IMR-90 (cell line): ENCODE data around the gene ZNF213. TPM values are rescaled to one million over a fixed set of nuclear protein-coding genes. Genes with fewer than 3 reads are reported as not detected.

Experiments used
- ATAC-seq: fragments of 200-7000 bp; cut with Tn5 transposase; 2 replicates; pipeline ENCODE4 v1.9.1; 2020; ENCODE audit warnings: low read depth, mild to moderate bottlenecking, moderate library complexity
- BruUV-seq: library from RNA; stranded (reverse); fragments of 400-500 nt; replicated peaks from 2 replicates; lab custom pipeline; 2021; lab: Mats Ljungman, UMichigan
- CTCF ChIA-PET: fragments of 300-600 bp; formaldehyde crosslinking; extraction: SDS; loops from one replicate; lab custom pipeline; 2021; ENCODE audit warnings: antibody characterized with exemption; lab: Yijun Ruan, JAX
- POLR2A ChIA-PET: fragments of 300-600 bp; sonication (Branson Sonifier 250); formaldehyde crosslinking; loops from one replicate; lab custom pipeline; 2022; ENCODE audit warnings: antibody characterized with exemption; ENCODE audit not compliant: unreplicated experiment; lab: Charles Lee
- DNase-seq: peaks from one replicate; pipeline ENCODE4 v3.0.0; 2013
- H2AFZ ChIP-seq: replicated peaks from 2 replicates; pipeline ENCODE3; 2013; ENCODE audit warnings: low read length, mild to moderate bottlenecking; ENCODE audit not compliant: poor library complexity
- H2AK5ac ChIP-seq: 2 replicates; pipeline ENCODE4 v1.6.1; 2013; ENCODE audit warnings: low read depth, low read length, inconsistent platforms
- H2AK9ac ChIP-seq: replicated peaks from 2 replicates; pipeline ENCODE3; 2013; ENCODE audit warnings: mild to moderate bottlenecking, low read depth, low read length, moderate library complexity; ENCODE audit not compliant: poor library complexity
- H2BK120ac ChIP-seq: 2 replicates; pipeline ENCODE4 v1.6.1; 2013; ENCODE audit warnings: low read depth, low read length, inconsistent platforms
- H2BK15ac ChIP-seq: 3 replicates; pipeline ENCODE4 v1.6.1; 2013; ENCODE audit warnings: low read depth, low read length, inconsistent platforms
- H2BK20ac ChIP-seq: 2 replicates; pipeline ENCODE4 v1.6.1; 2013; ENCODE audit warnings: low read depth, mild to moderate bottlenecking, inconsistent platforms, low read length, moderate library complexity
- H2BK5ac ChIP-seq: 2 replicates; pipeline ENCODE4 v1.6.1; 2013; ENCODE audit warnings: mild to moderate bottlenecking, low read depth, low read length, inconsistent platforms; ENCODE audit not compliant: poor library complexity, severe bottlenecking
- H3K14ac ChIP-seq: replicated peaks from 2 replicates; pipeline ENCODE4 v1.6.1; 2013; ENCODE audit warnings: low read depth, low read length, inconsistent platforms
- H3K18ac ChIP-seq: 2 replicates; pipeline ENCODE4 v1.6.1; 2013; ENCODE audit warnings: low read depth, low read length, control low read depth
- H3K23ac ChIP-seq: 2 replicates; pipeline ENCODE4 v1.6.1; 2013; ENCODE audit warnings: low read depth, low read length, inconsistent platforms
- H3K27ac ChIP-seq: 2 replicates; pipeline ENCODE4 v1.5.1; 2013; ENCODE audit warnings: mild to moderate bottlenecking, control low read depth, low read length; ENCODE audit not compliant: insufficient read depth
- H3K27me3 ChIP-seq: 2 replicates; pipeline ENCODE4 v1.6.1; 2013; ENCODE audit warnings: low read length; ENCODE audit not compliant: control insufficient read depth, insufficient read depth
- H3K36me3 ChIP-seq: 2 replicates; pipeline ENCODE4 v1.6.1; 2013; ENCODE audit warnings: low read length, mixed read lengths; ENCODE audit not compliant: control insufficient read depth, insufficient read depth
- H3K4ac ChIP-seq: 2 replicates; pipeline ENCODE4 v1.6.1; 2013; ENCODE audit warnings: low read depth, low read length, inconsistent platforms
- H3K4me1 ChIP-seq: 2 replicates; pipeline ENCODE4 v1.6.1; 2013; ENCODE audit warnings: low read length, mixed read lengths; ENCODE audit not compliant: control insufficient read depth, insufficient read depth
- H3K4me2 ChIP-seq: 2 replicates; pipeline ENCODE4 v1.6.1; 2013; ENCODE audit warnings: low read depth, mild to moderate bottlenecking, control low read depth, low read length, moderate library complexity
- H3K4me3 ChIP-seq: 2 replicates; pipeline ENCODE4 v1.5.1; 2013; ENCODE audit warnings: low read depth, mild to moderate bottlenecking, control low read depth, low read length, moderate library complexity; ENCODE audit not compliant: insufficient read depth
- H3K56ac ChIP-seq: 2 replicates; pipeline ENCODE4 v1.6.1; 2013; ENCODE audit warnings: low read length, inconsistent platforms; ENCODE audit not compliant: insufficient read depth; ENCODE audit errors: extremely low read depth
- H3K79me1 ChIP-seq, 2 experiments: 2 replicates each; pipeline ENCODE4 v1.6.1; 2013; ENCODE audit warnings: low read length in 2 of 2, inconsistent platforms in 1 of 2, low read depth in 1 of 2
- H3K9ac ChIP-seq: 2 replicates; pipeline ENCODE4 v1.6.1; 2013; ENCODE audit warnings: low read depth, low read length, control low read depth
- H3K9me1 ChIP-seq: 2 replicates; pipeline ENCODE4 v1.6.1; 2013; ENCODE audit warnings: low read length, inconsistent platforms; ENCODE audit not compliant: insufficient read depth
- H3K9me3 ChIP-seq: 2 replicates; pipeline ENCODE4 v1.6.1; 2013; ENCODE audit warnings: low read length; ENCODE audit not compliant: control insufficient read depth, insufficient read depth
- H4K20me1 ChIP-seq: 2 replicates; pipeline ENCODE4 v1.6.1; 2013; ENCODE audit warnings: low read length, inconsistent platforms; ENCODE audit not compliant: insufficient read depth
- H4K5ac ChIP-seq: 2 replicates; pipeline ENCODE4 v1.6.1; 2013; ENCODE audit warnings: mild to moderate bottlenecking, low read depth, low read length, control low read depth
- H4K8ac ChIP-seq, 2 experiments: 2 replicates each; pipeline ENCODE4 v1.6.1; 2013; ENCODE audit warnings: low read depth in 2 of 2, low read length in 2 of 2, control low read depth in 1 of 2, inconsistent platforms in 1 of 2
- H4K91ac ChIP-seq: 2 replicates; pipeline ENCODE4 v1.6.1; 2013; ENCODE audit warnings: low read depth, low read length, inconsistent platforms; ENCODE audit not compliant: insufficient read depth
- BHLHE40 ChIP-seq: fragments of 150-350 bp; IDR thresholded peaks from 2 replicates; pipeline ENCODE4 v1.6.1; 2016; ENCODE audit warnings: mild to moderate bottlenecking, low read depth, low read length
- CEBPB ChIP-seq: IDR thresholded peaks from 2 replicates; pipeline ENCODE4 v1.6.1; 2012; ENCODE audit warnings: low read depth, low read length, improper control_type of control experiment
- CTCF ChIP-seq: conservative IDR thresholded peaks from 2 replicates; pipeline ENCODE4 v1.5.1; 2012; ENCODE audit warnings: mild to moderate bottlenecking, low read depth, low read length, improper control_type of control experiment
- ELK1 ChIP-seq: fragments of 150-350 bp; IDR thresholded peaks from 2 replicates; pipeline ENCODE4 v1.6.1; 2016; ENCODE audit warnings: low read depth, mild to moderate bottlenecking, low read length, moderate library complexity, borderline replicate concordance
- FOS ChIP-seq: fragments of 150-350 bp; IDR thresholded peaks from 2 replicates; pipeline ENCODE4 v1.6.1; 2016; ENCODE audit warnings: low read depth, low read length
- MAFK ChIP-seq: IDR thresholded peaks from 2 replicates; pipeline ENCODE4 v1.6.1; 2012; ENCODE audit warnings: low read depth, low read length, improper control_type of control experiment
- MAZ ChIP-seq: IDR thresholded peaks from 2 replicates; pipeline ENCODE4 v1.6.1; 2012; ENCODE audit warnings: low read depth, mild to moderate bottlenecking, low read length, improper control_type of control experiment, moderate library complexity, borderline replicate concordance
- MXI1 ChIP-seq: IDR thresholded peaks from 2 replicates; pipeline ENCODE4 v1.6.1; 2012; ENCODE audit warnings: low read depth, mild to moderate bottlenecking, low read length, moderate library complexity, borderline replicate concordance
- NFE2L2 ChIP-seq: fragments of 150-350 bp; IDR thresholded peaks from 2 replicates; pipeline ENCODE4 v1.6.1; 2016; ENCODE audit warnings: low read depth, mild to moderate bottlenecking, low read length
- POLR2A ChIP-seq: IDR thresholded peaks from 2 replicates; pipeline ENCODE4 v1.6.1; 2012; ENCODE audit warnings: mild to moderate bottlenecking, low read depth, low read length
- RAD21 ChIP-seq: IDR thresholded peaks from 2 replicates; pipeline ENCODE4 v1.6.1; 2012; ENCODE audit warnings: low read length, improper control_type of control experiment
- RCOR1 ChIP-seq: IDR thresholded peaks from 2 replicates; pipeline ENCODE4 v1.6.1; 2012; ENCODE audit warnings: mild to moderate bottlenecking, low read length, improper control_type of control experiment; ENCODE audit not compliant: insufficient replicate concordance
- RFX5 ChIP-seq: IDR thresholded peaks from 2 replicates; pipeline ENCODE4 v1.8.0; 2012; ENCODE audit warnings: low read depth, mild to moderate bottlenecking, low read length, moderate library complexity
- SMC3 ChIP-seq: fragments of 150-350 bp; IDR thresholded peaks from 2 replicates; pipeline ENCODE4 v1.6.1; 2016; ENCODE audit warnings: low read depth, mild to moderate bottlenecking, antibody characterized with exemption, low read length, moderate library complexity
- USF2 ChIP-seq: fragments of 150-350 bp; IDR thresholded peaks from 2 replicates; pipeline ENCODE4 v1.6.1; 2017; ENCODE audit warnings: mild to moderate bottlenecking, antibody characterized with exemption, low read length, low read depth
- WGBS, 2 experiments: methylation state at CpG; one replicate each; pipeline versions ENCODE4 v1.1.5 to v1.1.7; 2013; ENCODE audit warnings: missing lambda C conversion rate in 2 of 2; ENCODE audit not compliant: insufficient read length in 1 of 2; ENCODE audit errors: extremely low coverage in 2 of 2; 5-methylcytosine and 5-hydroxymethylcytosine counted together
- dilution Hi-C: fragments of 300-500 bp; cut with HindIII; formaldehyde crosslinking; loops from one replicate; pipeline ENCODE4 v1.14.3; 2018; ENCODE audit warnings: low sequenced_read_pairs; ENCODE audit not compliant: unreplicated experiment
- in situ Hi-C: fragments of 300-500 bp; cut with MboI; formaldehyde crosslinking; loops from 3 replicates; pipeline ENCODE4 v1.14.3; 2019; ENCODE audit warnings: low sequenced_read_pairs, inconsistent platforms, mixed read lengths
- intact Hi-C: fragments of 100-400 bp; cut with micrococcal nuclease; formaldehyde crosslinking; loops from 2 replicates; pipeline ENCODE4 v1.10.0; 2022
- polyA plus RNA-seq, 3 experiments: library from polyadenylated mRNA; depleted of rRNA; stranded (reverse); fragments of >200 nt; gene quantifications; 2 replicates each; pipeline ENCODE4 v1.2.3, GENCODE V29; 2012; ENCODE audit warnings: low replicate concordance in 1 of 3
- total RNA-seq: library from RNA; depleted of rRNA; stranded (reverse); fragments of >200 nt; gene quantifications from 2 replicates; pipeline ENCODE4 v1.2.3, GENCODE V29; 2012

The ZNF213 gene
- total and polyA plus RNA-seq, 2 of the 4 experiments (the other 2 are of a cell fraction) = 0.72 to 4.0 TPM

- ATAC-seq = no peak
Measured at GRCh38 chr16:3145151-3145550, 10.3 kb downstream of the ZNF213 start.

More at GRCh38 chr16:3145151-3145550, 10.3 kb downstream of the ZNF213 start:
- peaks cover 3% of the 10 kb centered on the region; the same call in 1 of the 2 replicates for H3K4me1 ChIP-seq
- H2BK120ac ChIP-seq = no peak overlapping the region
- no peak overlapping the region for H2AFZ ChIP-seq
- no peak overlapping the region for H3K56ac ChIP-seq
- no peak overlapping the region for H3K9ac ChIP-seq
- no peak overlapping the region for H3K4me3 ChIP-seq
- H4K8ac ChIP-seq = no peak overlapping the region
- ChIA-PET CTCF (no interaction called here), POLR2A (interaction anchor here (0.5 kb wide), 1 partner anchor 8 kb away, joined by 3 read pairs; no protein-coding TSS in a partner anchor)
- 73% methylated on average over 7 of the region's 10 CpGs; no CpG with 5 or more reads in 1 of the 2 experiments for WGBS, 2 experiments
- no peak overlapping the region for H2BK5ac ChIP-seq
- H4K20me1 ChIP-seq = no peaks in the 10 kb centered on the region
- peaks cover 0 to 13% of the 10 kb centered on the region in 2 experiments; a peak in 2 of 4 replicates for H3K79me1 ChIP-seq
- no peak overlapping the region for H3K4me2 ChIP-seq
- no peak overlapping the region for H4K91ac ChIP-seq
- H3K9me1 ChIP-seq = 0 out of 2 replicates have a peak, but pooled peaks cover 10% of the 10 kb centered on the region
- intact Hi-C loops = no loop called here
- H3K18ac ChIP-seq = no peak overlapping the region
- H2AK5ac ChIP-seq = no peak overlapping the region
- no peaks in the 10 kb centered on the region for H3K27me3 ChIP-seq
- no peak overlapping the region for H2BK20ac ChIP-seq
- no TSS peak for BruUV-seq
- H2BK15ac ChIP-seq = no peak overlapping the region
- in situ Hi-C loops = no loop called here
- no peak overlapping the region for H3K27ac ChIP-seq
- H3K14ac ChIP-seq = no peak overlapping the region
- H3K9me3 ChIP-seq = no peaks in the 10 kb centered on the region
- no peak overlapping the region for H4K5ac ChIP-seq
- dilution Hi-C loops = no loop called here
- DNase-seq = no peak
- H3K4ac ChIP-seq = no peak overlapping the region
- H2AK9ac ChIP-seq = no peak overlapping the region
- H3K23ac ChIP-seq = no peak overlapping the region
- TF ChIP-seq CTCF (no peak), RAD21 (no peak), USF2 (no peak), POLR2A (no peak), RCOR1 (no peak), SMC3 (no peak), BHLHE40 (no peak), NFE2L2 (no peak), ELK1 (no peak), RFX5 (no peak), MAZ (no peak), MXI1 (no peak), CEBPB (no peak), FOS (no peak), MAFK (no peak)
- peaks cover 12% of the 10 kb centered on the region for H3K36me3 ChIP-seq
